ENCODE measurements around the gene EDEM3.

Gene EDEM3

GRCh38 chr1:184802354-184803179, 47.9 kb upstream of the EDEM3 start:
- TF ChIP-seq EZH2phosphoT487 (IDR thresholded peaks at IDR 0.05; ENCODE audit: borderline replicate concordance), result no peak
- TF ChIP-seq CTCF (conservative IDR thresholded peaks at IDR 0.05; ENCODE audit: low read length), result no peak
- no peaks in the 10 kb centered on the region for H3F3A ChIP-seq (ENCODE audit: low read depth)
- no peak overlapping the region for H3K9ac ChIP-seq (ENCODE audit: low read depth, low read length, poor library complexity, severe bottlenecking)

GRCh38 chr1:184801503-184801902, 46.8 kb upstream of the EDEM3 start:
- Histone ChIP-seq H3K4me3 (ENCODE audit: low read length, poor library complexity, severe bottlenecking) (no peak overlapping the region), H2AFZ (ENCODE audit: low read length) (no peak overlapping the region), H3K27me3 (ENCODE audit: insufficient read depth, low read length, poor library complexity, severe bottlenecking) (no peaks in the 10 kb centered on the region), H4K20me1 (ENCODE audit: insufficient read depth, low read length, poor library complexity, severe bottlenecking) (no peaks in the 10 kb centered on the region), H3K4me2 (ENCODE audit: low read depth, low read length, poor library complexity, severe bottlenecking) (no peak overlapping the region), H3K9me3 (ENCODE audit: insufficient read depth, low read depth, low read length) (no peaks in the 10 kb centered on the region), H3K79me2 (ENCODE audit: insufficient read depth, low read length) (no peaks in the 10 kb centered on the region), H3K4me1 (ENCODE audit: insufficient read depth, low read length, poor library complexity, severe bottlenecking) (no peaks in the 10 kb centered on the region), H3F3A (ENCODE audit: low read depth) (no peaks in the 10 kb centered on the region), H3K9ac (ENCODE audit: low read depth, low read length, poor library complexity, severe bottlenecking) (no peak overlapping the region), H3K36me3 (ENCODE audit: insufficient read depth, low read length) (no peaks in the 10 kb centered on the region), H3K9me2 (replicated peaks; ENCODE audit: low read depth, low read length) (no peaks in the 10 kb centered on the region)
- TF ChIP-seq EZH2phosphoT487 (IDR thresholded peaks at IDR 0.05; ENCODE audit: borderline replicate concordance), result no peak
- TF ChIP-seq CTCF (conservative IDR thresholded peaks at IDR 0.05; ENCODE audit: low read length), result no peak

More at GRCh38 chr1:184802354-184803179, 47.9 kb upstream of the EDEM3 start:
- Histone ChIP-seq H3K4me1 (ENCODE audit: insufficient read depth, low read length, poor library complexity, severe bottlenecking) (no peaks in the 10 kb centered on the region), H4K20me1 (ENCODE audit: insufficient read depth, low read length, poor library complexity, severe bottlenecking) (no peaks in the 10 kb centered on the region), H3K79me2 (ENCODE audit: insufficient read depth, low read length) (no peaks in the 10 kb centered on the region), H3K9me2 (replicated peaks; ENCODE audit: low read depth, low read length) (no peaks in the 10 kb centered on the region), H3K27me3 (ENCODE audit: insufficient read depth, low read length, poor library complexity, severe bottlenecking) (no peaks in the 10 kb centered on the region), H3K4me3 (ENCODE audit: low read length, poor library complexity, severe bottlenecking) (no peak overlapping the region), H3K36me3 (ENCODE audit: insufficient read depth, low read length) (no peaks in the 10 kb centered on the region), H3K4me2 (ENCODE audit: low read depth, low read length, poor library complexity, severe bottlenecking) (no peak overlapping the region), H3K9me3 (ENCODE audit: insufficient read depth, low read depth, low read length) (no peaks in the 10 kb centered on the region), H2AFZ (ENCODE audit: low read length) (no peak overlapping the region)

- Histone ChIP-seq H3K4me1 (ENCODE audit: insufficient read depth, low read length, poor library complexity, severe bottlenecking) (no peaks in the 10 kb centered on the region), H3K9me3 (ENCODE audit: insufficient read depth, low read depth, low read length) (no peaks in the 10 kb centered on the region), H3K4me2 (ENCODE audit: low read depth, low read length, poor library complexity, severe bottlenecking) (no peak overlapping the region), H3K79me2 (ENCODE audit: insufficient read depth, low read length) (no peaks in the 10 kb centered on the region), H4K20me1 (ENCODE audit: insufficient read depth, low read length, poor library complexity, severe bottlenecking) (no peaks in the 10 kb centered on the region), H3K9me2 (replicated peaks; ENCODE audit: low read depth, low read length) (no peaks in the 10 kb centered on the region), H3K4me3 (ENCODE audit: low read length, poor library complexity, severe bottlenecking) (no peak overlapping the region), H2AFZ (ENCODE audit: low read length) (no peak overlapping the region), H3F3A (ENCODE audit: low read depth) (no peaks in the 10 kb centered on the region), H3K36me3 (ENCODE audit: insufficient read depth, low read length) (no peaks in the 10 kb centered on the region), H3K27me3 (ENCODE audit: insufficient read depth, low read length, poor library complexity, severe bottlenecking) (no peaks in the 10 kb centered on the region), H3K9ac (ENCODE audit: low read depth, low read length, poor library complexity, severe bottlenecking) (no peak overlapping the region)
- no peak for TF ChIP-seq CTCF (conservative IDR thresholded peaks at IDR 0.05; ENCODE audit: low read length)
- no peak for TF ChIP-seq EZH2phosphoT487 (IDR thresholded peaks at IDR 0.05; ENCODE audit: borderline replicate concordance)
These were observed 46.2 kb upstream of the EDEM3 start for GRCh38 chr1:184800876-184801275.

All from Loucy (cell line).